Omental fat pad (tissue), 4 donors: ENCODE data around the gene ARHGAP6. TPM values are rescaled to one million over a fixed set of nuclear protein-coding genes. Genes with fewer than 3 reads are reported as not detected.

Experiments used
- ATAC-seq: fragments of 150-250 bp; one replicate; pipeline ENCODE4 v1.9.1; 2016; ENCODE audit warnings: mild to moderate bottlenecking, moderate library complexity; ENCODE audit not compliant: low FRiP score
- DNase-seq: peaks from one replicate; pipeline ENCODE4 v3.0.0-alpha.2; 2019; ENCODE audit warnings: low spot score
- CTCF ChIP-seq, 3 donors: fragments of 450-650 bp; IDR thresholded peaks; one replicate each; pipeline ENCODE4 v1.5.1; 2016 to 2017; ENCODE audit warnings: antibody characterized with exemption in 3 of 3, mild to moderate bottlenecking in 3 of 3, moderate library complexity in 2 of 3
- total RNA-seq, 4 donors: library from RNA; depleted of rRNA; stranded (reverse); fragments of >200 nt; gene quantifications; one replicate each; pipeline ENCODE4 v1.1.0, GENCODE V29; 2016

Gene ARHGAP6
- total RNA-seq, 4 donors from 2014 or later: 20.4 to 45.5 (median 25.1) TPM

- DNase-seq: no peak
- no peak for TF ChIP-seq CTCF (IDR thresholded peaks at IDR 0.05)
- ATAC-seq: no peak
Observed at GRCh38 chrX:11412715-11413623, 252.8 kb downstream of the ARHGAP6 start.

GRCh38 chrX:11409957-11410356 is 255.8 kb downstream of the ARHGAP6 start:
- no peak for ATAC-seq
- TF ChIP-seq CTCF (IDR thresholded peaks at IDR 0.05): no peak
- no peak for DNase-seq

- DNase-seq (no peak), ATAC-seq (no peak)
- no peak for TF ChIP-seq CTCF (IDR thresholded peaks at IDR 0.05)
Observed at GRCh38 chrX:11408783-11409182, 256.9 kb downstream of the ARHGAP6 start.

GRCh38 chrX:11408109-11408405 is 257.7 kb downstream of the ARHGAP6 start:
- TF ChIP-seq CTCF (IDR thresholded peaks at IDR 0.05): no peak
- ATAC-seq (no peak), DNase-seq (no peak)

GRCh38 chrX:11407331-11408108 is 258.2 kb downstream of the ARHGAP6 start:
- ATAC-seq: no peak

GRCh38 chrX:11406109-11406765 is 259.5 kb downstream of the ARHGAP6 start:
- TF ChIP-seq CTCF (IDR thresholded peaks at IDR 0.05): no peak
- no peak for ATAC-seq
- no peak for DNase-seq

More at GRCh38 chrX:11407331-11408108, 258.2 kb downstream of the ARHGAP6 start:
- no peak for DNase-seq
- TF ChIP-seq CTCF (IDR thresholded peaks at IDR 0.05): no peak
